HG03039 (cell line): ENCODE measurements around the gene GTF2F2.
A peak's percentile ranks its signal among the peaks of the same experiment; 100 is the strongest.

Experiments
- ATAC-seq: cut with Tn5 transposase; IDR thresholded peaks from one replicate; pipeline ENCODE4 v1.9.1; 2021; ENCODE audit warnings: mild to moderate bottlenecking, moderate library complexity; ENCODE audit not compliant: unreplicated experiment

GTF2F2 gene, protein sequence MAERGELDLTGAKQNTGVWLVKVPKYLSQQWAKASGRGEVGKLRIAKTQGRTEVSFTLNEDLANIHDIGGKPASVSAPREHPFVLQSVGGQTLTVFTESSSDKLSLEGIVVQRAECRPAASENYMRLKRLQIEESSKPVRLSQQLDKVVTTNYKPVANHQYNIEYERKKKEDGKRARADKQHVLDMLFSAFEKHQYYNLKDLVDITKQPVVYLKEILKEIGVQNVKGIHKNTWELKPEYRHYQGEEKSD

DNA sequence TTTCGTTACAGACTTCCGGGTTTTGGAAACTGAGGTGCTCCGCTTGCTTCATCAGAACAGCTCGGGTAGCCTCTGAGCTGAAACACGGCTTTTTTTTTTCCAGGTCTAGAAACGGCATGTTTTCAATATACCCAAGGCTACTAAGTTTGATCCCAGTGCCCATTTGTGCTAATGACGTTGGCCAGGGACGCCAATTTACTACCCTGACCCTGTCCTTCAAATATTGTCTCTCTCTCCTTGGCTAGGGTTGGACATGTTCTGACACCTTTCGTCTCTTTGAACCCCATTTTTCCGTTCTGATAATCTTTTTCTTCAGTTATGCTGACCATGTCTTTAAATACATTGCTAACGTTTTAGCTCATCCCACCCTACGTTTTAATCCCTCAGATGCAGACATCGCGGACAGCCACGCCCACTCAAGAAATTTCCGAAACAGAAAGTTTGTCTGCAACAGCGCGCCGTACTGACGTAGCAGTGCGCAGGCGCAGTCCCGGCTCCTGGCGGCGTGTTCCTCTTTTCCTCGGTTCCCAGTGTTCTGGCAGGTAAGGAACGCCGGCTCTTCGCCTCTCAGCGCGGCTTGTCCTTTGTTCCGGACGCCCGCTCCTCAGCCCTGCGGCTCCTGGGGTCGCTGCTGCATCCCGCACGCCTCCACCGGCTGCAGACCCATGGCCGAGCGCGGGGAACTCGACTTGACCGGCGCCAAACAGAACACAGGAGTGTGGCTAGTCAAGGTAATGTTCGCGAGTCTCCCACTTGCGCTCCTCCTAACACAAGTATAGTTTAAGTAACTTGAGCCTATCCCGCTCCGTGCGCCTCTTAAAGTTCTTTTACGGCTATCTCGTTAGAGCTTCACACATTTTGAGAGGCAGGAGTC lies at the start of gene GTF2F2:
Gene GTF2F2 (plus strand): TSS at position 520 of the 874 bp plus-strand sequence. CDS start 146 bp downstream, at position 666.
- ATAC-seq: peak; percentile 70

DNA sequence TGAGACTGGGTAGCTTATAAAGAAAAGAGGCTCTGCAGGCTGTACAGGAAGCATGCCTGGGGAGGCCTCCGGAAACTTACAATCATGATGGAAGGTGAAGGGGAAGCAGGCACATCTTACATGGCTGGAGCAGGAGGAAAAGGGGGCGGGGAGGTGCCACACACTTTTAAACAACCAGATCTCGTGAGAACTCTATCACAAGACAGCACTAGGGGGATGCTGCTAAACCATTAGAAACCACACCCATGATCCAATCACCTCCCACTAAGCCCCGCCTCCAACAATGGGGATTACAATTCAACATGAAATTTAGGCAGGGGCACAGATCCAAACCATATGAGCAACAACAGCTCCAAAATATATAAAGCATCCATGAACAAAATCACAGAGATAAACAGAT lies 46.5 kb upstream of the GTF2F2 start:
- ATAC-seq: no peak

DNA sequence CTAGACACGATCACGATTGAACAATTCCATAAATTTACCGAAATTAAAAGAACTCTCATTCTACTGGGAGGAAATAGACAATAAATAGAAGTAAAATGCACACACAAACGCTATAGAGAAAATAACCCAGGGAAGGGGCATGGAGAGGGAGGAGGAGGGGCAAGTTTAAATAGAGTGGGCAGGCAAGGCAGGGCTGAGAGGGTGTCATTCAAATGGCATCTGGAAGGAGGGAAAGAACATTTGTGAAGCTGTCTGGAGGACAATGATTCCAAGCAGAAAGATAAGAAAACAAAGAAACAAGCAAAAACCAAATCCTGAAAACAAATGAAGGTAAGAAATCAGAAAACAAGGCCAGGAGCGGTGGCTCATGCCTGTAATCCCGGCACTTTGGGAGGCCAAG lies 45.6 kb upstream of the GTF2F2 start:
- ATAC-seq: no peak

DNA sequence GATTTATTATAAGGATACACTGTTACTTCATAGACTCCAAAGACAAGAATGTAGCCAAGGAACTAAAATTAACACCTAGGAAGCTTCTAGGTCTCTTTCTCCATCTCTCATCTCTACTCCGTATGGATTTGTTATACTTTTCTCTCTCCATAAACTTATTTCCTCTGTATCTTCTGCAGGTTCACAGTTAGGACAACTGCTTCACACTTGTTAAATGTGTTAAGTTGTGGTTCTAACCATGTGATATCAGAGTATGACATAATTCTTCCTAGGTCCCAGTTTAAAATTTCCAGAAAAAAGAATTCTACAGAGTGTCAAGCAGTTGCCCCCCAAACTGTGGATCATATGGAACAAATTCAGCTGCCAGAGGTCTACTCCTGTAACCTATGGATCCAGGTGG lies 42.3 kb upstream of the GTF2F2 start:
- no peak for ATAC-seq

DNA sequence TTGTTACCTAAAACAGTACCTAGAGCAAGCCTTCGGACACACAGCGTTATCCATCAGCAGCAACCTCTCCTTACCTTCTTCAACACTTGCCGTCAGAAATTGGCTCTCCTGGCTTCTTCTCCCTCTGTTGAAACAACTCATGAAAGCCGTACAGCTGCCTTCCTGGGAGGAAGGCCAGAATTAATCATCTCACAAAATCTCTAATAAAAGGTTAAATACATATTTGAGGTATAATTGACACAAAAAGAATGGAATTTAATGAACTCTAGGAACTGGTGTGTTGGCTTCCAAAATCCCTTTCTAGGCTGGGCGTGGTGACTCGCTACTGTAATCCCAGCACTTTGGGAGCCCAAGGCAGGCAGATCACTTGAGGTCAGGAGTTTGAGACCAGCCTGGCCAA lies 37.3 kb upstream of the GTF2F2 start:
- no peak for ATAC-seq

DNA sequence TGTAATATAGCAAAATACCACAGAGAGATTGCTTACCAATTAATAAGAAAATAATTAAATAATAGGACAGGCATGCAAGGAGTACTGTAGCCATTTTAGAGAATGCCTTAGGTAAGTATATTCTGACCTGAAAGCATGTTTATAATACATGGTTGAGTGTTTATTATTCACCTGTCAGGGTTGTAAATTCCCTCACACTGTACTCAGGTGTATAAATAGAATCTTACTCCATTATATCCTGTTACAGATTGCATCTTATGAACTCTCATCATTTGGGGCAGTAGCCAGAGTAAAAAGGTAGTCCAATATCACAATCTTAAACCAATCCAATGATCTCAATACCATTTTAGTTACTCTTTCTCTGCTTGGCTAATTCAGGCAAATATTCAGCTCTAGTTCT lies 35.8 kb upstream of the GTF2F2 start:
- no peak for ATAC-seq

DNA sequence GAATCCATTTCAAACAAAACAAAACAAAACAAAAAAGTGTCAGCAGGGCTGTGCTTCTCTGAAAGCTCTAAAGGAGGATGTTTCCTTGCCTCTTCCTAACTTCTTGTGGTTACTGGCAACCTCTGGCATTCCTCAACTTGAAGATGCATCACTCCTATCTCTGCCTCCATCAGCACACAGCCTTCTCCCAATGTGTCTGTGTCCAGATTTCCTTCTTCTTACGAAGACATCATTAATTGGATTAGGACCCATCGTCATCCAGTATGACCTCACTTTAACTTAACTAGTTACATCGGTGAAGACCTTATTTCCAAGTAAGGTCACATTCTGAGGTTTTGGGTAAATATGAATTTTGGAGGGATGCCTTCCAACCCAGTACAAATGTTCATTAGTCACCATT lies 33.8 kb upstream of the GTF2F2 start:
- no peak for ATAC-seq

DNA sequence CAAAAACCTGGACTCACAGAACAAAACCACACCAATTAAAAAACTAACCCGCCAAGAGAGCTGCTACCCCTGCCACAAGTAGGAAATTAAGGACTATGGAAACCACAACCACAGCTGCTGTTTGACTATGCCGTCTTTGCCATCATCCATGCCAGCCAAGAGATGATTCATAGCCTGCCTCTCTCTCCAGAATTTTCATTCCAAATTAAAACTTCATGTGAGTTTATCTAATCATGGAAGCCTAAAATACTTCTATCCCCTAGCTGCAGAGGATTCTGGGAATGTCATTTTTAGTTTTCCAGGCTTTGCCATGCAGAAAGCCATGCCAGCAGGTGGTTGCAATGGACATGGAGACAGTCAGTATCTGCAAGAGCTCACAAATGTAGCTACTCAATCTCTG lies 27.6 kb upstream of the GTF2F2 start:
- ATAC-seq: no peak

DNA sequence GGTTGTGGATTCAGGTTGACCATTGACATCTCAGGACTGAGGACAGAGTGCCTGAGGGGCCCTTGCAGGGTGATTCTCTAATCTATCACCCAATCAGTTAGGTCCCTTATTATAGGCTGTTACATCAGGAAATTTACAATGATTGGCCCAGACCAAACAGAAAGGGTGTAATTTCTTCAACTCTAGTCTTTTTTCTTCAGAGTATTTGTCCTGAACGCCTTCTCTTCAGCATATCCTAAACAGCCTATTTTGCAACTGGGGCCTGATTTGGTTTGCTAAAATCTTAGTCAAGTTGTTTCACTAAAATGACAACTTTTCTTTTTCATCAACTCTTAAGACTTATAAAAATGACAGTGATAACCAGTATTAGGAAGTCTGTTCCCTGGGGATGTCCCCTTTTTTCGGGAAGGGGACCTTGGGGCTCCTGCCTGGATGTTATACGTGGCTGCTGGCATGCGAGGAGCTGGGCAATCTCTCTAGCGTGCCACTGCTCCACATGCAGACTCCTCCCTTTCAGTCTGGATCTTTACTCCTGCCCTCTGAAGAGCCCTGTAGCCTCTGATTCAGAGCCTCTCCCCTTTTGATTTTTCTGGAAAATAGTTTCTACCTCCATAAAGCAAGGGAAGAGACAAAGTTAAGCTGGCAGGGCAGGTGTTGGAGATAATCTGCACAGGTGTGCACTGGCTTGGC lies 19.6 kb upstream of the GTF2F2 start:
- no peak for ATAC-seq

DNA sequence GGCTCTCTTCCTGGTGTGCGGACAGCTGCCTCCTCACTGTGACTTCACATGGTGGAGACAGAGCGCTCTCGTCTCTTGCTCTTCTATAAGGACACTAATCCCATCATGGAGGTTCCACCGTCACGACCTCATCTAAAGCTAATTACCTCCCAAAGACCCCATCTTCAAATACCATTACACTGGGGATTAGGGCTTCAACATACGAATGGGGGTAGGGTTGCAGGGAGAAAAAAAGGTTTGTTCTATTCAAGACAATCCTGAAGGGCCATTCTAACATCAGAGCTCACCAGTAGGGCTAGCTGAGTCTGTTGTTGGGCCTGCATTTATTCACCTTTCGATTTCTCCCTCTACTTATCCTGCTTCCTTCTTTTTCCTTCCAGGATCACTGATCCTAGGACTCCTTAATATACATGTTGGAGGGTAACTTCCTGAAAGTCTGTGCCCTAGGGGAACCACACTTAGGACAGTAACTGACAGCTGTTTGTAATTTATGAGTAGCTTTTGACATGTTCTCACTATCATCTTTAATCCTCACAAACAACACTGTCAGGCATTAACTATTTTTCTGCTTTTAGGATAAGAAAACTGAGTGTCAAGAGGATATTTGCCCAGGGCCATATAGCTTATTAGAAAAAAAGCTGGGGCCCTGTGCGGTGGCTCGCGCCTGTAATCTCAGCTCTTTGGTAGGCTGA lies 18.8 kb upstream of the GTF2F2 start:
- no peak for ATAC-seq

DNA sequence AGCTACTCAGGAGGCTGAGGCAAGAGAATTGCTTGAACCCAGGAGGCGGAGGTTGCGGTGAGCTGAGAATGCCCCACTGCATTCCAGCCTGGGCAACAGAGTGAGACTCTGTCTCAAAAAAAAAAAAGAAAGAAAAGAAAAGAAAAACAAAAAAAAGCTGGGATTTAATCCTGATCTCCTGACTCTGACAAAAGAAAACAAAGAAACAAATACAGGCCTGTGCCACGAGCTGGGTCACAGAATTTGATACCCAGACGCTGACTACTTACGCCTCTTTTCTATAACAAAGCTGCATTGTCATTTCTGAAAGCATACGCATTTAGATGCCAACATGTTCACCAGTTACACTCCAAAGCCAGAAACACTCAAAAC lies 18.2 kb upstream of the GTF2F2 start:
- no peak for ATAC-seq

DNA sequence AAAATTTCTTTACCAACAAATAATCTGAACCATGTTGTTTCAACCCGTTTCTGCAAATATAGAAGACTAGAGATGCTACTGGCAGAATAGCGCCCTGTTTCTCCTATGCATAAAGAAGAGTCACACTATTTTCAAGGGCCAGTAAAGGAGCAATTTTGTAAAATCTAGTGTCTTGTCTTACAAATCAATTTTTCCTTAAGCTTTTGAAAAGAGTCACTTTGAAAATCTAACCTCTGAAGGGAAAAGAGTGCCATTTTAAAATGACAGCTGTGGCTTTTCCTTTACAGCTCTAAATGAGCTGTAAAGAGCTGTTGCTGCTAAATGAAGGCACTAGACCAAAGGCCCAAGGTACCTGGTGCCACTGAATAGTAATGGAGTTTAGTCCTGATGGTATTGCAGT lies 16.9 kb upstream of the GTF2F2 start:
- no peak for ATAC-seq

DNA sequence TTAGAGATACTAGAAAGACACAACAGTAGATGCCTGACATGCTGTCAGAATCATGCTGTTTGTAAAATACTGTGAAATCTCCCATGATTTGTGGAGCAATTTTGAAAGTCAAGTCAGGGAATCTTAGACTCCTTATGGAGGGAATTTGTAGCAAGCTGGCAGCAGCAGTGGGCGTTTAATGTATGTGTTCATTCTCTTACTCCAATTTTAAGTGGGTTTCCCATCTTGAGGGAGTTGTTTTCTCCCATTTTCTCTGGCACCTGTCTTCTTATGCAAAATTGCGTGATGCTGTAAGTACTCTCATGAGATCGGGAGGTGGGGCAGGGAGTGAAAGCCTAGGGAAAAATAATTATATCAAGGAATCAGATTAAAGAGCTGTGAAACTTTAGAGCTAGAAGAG lies 16.0 kb upstream of the GTF2F2 start:
- ATAC-seq: no peak

DNA sequence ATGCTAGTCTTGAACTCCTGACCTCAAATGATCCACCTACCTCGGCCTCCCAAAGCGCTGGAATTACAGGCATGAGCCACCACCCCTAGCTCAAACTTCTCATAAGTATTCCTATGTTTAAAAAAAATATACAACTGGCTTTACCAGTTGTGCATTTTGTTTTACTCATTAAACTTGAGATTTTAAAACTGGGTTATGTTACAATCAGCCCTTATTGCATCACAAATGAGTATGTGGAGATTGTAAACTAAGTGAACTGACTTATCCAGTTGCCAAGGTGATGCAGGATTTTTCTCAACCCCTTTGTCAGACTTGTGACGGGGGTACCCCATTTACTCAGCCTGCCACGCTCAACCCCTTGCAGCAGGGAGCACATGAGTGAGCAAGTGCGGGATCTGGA lies 14.4 kb upstream of the GTF2F2 start:
- no peak for ATAC-seq

DNA sequence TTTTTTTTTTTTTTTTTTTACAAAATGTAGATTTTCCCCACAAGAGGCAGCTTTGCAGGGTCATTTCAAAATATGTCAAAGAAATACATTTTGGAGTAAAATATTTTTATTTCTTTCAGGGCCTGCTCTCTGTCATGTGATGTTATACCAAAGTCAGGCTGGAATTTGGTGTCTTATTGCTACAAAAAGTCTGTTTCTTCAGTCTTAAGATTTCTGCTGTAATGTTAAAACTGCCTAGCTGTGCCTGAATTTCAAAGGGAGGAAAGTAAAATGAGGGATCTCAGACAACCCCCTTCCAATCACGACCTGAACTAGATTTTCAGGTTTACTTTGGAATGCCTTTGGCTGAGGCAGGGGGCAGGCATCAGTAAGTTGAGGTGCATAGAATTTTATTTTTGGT lies 12.8 kb upstream of the GTF2F2 start:
- ATAC-seq: no peak

DNA sequence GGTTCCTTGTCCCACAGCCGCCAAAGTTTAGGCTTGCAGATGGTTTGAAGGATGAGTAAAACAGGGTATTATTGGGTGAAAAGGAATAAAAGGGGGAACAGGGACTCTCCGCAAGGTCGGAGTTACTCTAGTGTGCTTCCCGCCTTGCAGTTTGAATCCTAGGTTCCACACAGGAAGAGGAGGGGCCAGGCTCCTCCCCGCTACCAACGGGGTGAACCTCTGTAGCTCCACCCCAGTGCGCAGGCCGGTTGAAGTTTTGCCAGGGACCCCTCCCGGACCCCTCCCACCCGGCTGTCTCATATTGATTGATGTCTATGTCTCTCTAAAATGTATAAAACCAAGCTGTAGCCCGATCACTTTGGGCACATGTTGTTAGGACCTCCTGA lies 11.6 kb upstream of the GTF2F2 start:
- peak; percentile 46 for ATAC-seq

DNA sequence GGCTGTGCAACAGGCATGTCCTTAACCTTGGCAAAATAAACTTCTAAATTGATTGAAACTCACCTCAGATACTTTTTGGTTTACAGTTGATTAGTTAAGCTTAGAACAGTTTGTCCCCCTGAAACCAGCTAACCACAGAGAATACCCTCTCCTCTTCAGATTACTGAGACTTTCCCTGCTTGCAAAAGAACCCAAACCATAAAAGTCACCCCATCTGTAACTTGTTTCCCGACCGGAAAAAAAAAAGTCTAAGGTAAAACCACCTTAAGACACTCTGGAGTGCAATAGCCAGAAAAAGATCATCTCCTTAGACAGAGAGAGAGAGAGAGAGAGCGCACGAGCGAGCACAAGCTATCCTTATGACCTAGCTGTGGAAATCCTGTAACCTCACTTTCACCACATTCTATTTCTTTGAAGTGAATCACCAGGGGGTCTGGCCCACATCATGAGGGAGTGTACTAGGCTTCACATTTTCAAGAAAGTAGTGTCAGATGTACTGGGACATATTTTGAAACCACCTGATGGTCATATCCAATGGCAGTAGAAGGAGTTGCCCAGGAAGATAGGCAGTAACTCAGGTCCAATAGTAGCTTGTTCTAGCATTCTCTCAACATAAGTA lies 11.1 kb upstream of the GTF2F2 start:
- peak; percentile 67 for ATAC-seq

DNA sequence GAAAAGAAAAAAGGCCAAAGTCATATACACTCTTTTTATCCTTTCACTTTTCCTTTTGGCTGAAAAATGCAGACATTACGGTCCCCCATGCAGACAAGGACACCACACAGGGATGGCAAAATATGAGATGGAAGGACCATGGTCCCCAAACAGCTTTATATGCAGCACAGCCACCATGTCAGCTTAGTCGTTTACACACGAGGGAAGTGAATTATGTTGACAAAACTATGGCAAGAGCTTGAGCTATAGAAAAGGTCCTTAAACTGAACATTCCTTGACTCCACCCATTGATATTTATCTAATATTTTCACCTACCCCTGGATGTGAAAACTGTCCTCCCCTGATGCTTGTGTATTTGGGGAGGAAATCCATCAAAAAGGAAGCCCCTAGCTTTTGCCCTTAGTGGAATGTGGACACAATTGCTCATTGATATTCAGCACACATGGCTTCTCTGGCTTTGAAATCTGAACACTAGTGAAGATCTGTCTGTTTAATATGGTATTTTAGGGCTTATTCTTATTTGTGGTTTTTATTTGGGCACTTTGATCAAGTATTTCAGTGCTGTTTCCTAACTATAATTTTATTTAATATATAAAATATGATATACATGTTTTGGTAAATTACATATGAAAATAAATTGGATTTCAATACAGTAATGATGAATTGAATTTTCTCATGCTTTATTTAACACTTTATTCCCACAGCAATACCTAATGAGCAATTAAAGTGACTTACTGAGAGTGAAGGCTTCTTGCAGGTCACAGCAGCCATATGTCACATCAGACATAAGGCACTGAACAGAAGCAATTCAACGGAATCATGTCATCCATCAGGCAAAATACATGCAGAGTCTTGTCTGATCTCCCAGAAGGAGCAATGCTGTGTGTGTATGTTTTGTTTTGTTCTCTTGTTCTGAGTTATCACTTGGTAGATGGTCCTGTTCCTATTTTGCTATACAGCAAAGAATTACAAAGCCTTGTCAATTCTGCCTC lies 6.8 kb upstream of the GTF2F2 start:
- ATAC-seq: no peak

DNA sequence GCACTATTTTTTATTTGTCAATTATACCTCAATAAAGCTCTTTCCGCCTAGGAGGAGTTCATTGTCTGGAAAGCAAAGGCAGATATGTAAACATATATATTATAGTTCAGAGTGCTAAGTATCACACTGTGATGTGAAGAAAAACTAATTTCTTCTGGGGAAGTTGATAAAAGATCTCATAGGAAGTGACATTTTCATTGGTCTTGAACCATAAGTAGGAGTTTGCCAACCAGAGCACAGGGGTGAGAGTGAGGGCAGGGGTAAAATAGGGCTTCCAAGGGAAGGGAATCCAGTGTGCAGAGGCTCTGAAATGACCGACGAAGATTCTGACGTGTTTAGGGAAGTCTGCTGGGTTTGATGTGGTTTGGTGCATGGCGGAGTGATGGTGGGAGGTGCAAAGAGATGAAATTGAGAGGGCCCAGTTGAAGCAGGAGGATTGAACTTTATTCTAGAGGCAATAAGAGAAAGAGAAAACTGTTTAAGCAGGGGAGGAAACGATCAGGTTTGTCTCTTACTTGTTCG lies 780 bp upstream of the GTF2F2 start:
- ATAC-seq: no peak
